Measurements from ENCODE around the gene ITGBL1. TPM values are rescaled to one million over a fixed set of nuclear protein-coding genes. Genes with fewer than 3 reads are reported as not detected.

The ITGBL1 gene
- total and polyA plus RNA-seq, 2 of the 4 experiments (the other 2 are of a cell fraction), result 22.2 to 24.2 TPM

- H2AK5ac ChIP-seq (ENCODE audit: low read depth, low read length), result no peak overlapping the region
- H3K9ac ChIP-seq (ENCODE audit: low read depth, low read length), result no peak overlapping the region
- no peaks in the 10 kb centered on the region for H3K4me1 ChIP-seq (ENCODE audit: control insufficient read depth, insufficient read depth, low read length)
- no peaks in the 10 kb centered on the region for H3K36me3 ChIP-seq (ENCODE audit: control insufficient read depth, insufficient read depth, low read length)
- intact Hi-C loops (cut with micrococcal nuclease), result no loop called here
- no peaks in the 10 kb centered on the region for H3K9me1 ChIP-seq (ENCODE audit: insufficient read depth, low read length)
- no CpG with 5 or more reads among the region's 6 CpGs for WGBS, 2 experiments (ENCODE audit: extremely low coverage in 2 of 2, insufficient read length in 1 of 2)
- in situ Hi-C loops (cut with MboI; ENCODE audit: low sequenced_read_pairs), result no loop called here
- H3K4ac ChIP-seq (ENCODE audit: low read depth, low read length), result no peak overlapping the region
- no peak overlapping the region for H3K56ac ChIP-seq (ENCODE audit: extremely low read depth, insufficient read depth, low read length)
- no peak overlapping the region; the same call in 1 of the 3 replicates for H2BK15ac ChIP-seq (ENCODE audit: low read depth, low read length)
- H2BK120ac ChIP-seq (ENCODE audit: low read depth, low read length), result no peak overlapping the region
- DNase-seq (no peak), ATAC-seq (ENCODE audit: low read depth) (no peak)
- H3K79me1 ChIP-seq (ENCODE audit: low read depth in 1 of 2, low read length in 2 of 2), result no peaks in the 10 kb centered on the region
- POLR2A ChIA-PET (ENCODE audit: unreplicated experiment), result no interaction called here
- no peak overlapping the region for H3K27ac ChIP-seq (ENCODE audit: insufficient read depth, low read length)
- H4K8ac ChIP-seq (ENCODE audit: low read depth in 2 of 2, low read length in 2 of 2), result no peak overlapping the region
- no peaks in the 10 kb centered on the region for H4K20me1 ChIP-seq (ENCODE audit: insufficient read depth, low read length)
- no peak overlapping the region for H3K4me3 ChIP-seq (ENCODE audit: insufficient read depth, low read depth, low read length)
- no peak overlapping the region for H4K5ac ChIP-seq (ENCODE audit: low read depth, low read length)
- H3K27me3 ChIP-seq (ENCODE audit: control insufficient read depth, insufficient read depth, low read length), result no peaks in the 10 kb centered on the region
- H4K91ac ChIP-seq (ENCODE audit: insufficient read depth, low read depth, low read length), result no peak overlapping the region
- CTCF ChIA-PET, result no interaction called here
- no TSS peak for BruUV-seq (replicated peaks)
- no peak overlapping the region for H2BK20ac ChIP-seq (ENCODE audit: low read depth, low read length)
- no peak overlapping the region for H2AFZ ChIP-seq (replicated peaks; ENCODE audit: low read length, poor library complexity)
- no peak for TF ChIP-seq CEBPB (IDR thresholded peaks at IDR 0.05; ENCODE audit: low read depth, low read length)
- TF ChIP-seq RFX5 (IDR thresholded peaks at IDR 0.05; ENCODE audit: low read depth, low read length), result no peak
- TF ChIP-seq, protein P1, sequence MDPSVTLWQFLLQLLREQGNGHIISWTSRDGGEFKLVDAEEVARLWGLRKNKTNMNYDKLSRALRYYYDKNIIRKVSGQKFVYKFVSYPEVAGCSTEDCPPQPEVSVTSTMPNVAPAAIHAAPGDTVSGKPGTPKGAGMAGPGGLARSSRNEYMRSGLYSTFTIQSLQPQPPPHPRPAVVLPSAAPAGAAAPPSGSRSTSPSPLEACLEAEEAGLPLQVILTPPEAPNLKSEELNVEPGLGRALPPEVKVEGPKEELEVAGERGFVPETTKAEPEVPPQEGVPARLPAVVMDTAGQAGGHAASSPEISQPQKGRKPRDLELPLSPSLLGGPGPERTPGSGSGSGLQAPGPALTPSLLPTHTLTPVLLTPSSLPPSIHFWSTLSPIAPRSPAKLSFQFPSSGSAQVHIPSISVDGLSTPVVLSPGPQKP (IDR thresholded peaks at IDR 0.05; ENCODE audit: borderline replicate concordance, low read depth, low read length), result no peak
- TF ChIP-seq MXI1 (IDR thresholded peaks at IDR 0.05; ENCODE audit: borderline replicate concordance, low read depth, low read length), result no peak
- TF ChIP-seq BHLHE40 (IDR thresholded peaks at IDR 0.05; ENCODE audit: low read depth, low read length), result no peak
- TF ChIP-seq POLR2A (IDR thresholded peaks at IDR 0.05; ENCODE audit: low read depth, low read length), result no peak
- no peak for TF ChIP-seq MAZ (IDR thresholded peaks at IDR 0.05; ENCODE audit: borderline replicate concordance, low read depth, low read length)
- TF ChIP-seq RCOR1 (IDR thresholded peaks at IDR 0.05; ENCODE audit: insufficient replicate concordance, low read length), result no peak
- TF ChIP-seq MAFK (IDR thresholded peaks at IDR 0.05; ENCODE audit: low read depth, low read length), result no peak
- TF ChIP-seq USF2 (IDR thresholded peaks at IDR 0.05; ENCODE audit: low read depth, low read length), result no peak
- TF ChIP-seq, protein P2, sequence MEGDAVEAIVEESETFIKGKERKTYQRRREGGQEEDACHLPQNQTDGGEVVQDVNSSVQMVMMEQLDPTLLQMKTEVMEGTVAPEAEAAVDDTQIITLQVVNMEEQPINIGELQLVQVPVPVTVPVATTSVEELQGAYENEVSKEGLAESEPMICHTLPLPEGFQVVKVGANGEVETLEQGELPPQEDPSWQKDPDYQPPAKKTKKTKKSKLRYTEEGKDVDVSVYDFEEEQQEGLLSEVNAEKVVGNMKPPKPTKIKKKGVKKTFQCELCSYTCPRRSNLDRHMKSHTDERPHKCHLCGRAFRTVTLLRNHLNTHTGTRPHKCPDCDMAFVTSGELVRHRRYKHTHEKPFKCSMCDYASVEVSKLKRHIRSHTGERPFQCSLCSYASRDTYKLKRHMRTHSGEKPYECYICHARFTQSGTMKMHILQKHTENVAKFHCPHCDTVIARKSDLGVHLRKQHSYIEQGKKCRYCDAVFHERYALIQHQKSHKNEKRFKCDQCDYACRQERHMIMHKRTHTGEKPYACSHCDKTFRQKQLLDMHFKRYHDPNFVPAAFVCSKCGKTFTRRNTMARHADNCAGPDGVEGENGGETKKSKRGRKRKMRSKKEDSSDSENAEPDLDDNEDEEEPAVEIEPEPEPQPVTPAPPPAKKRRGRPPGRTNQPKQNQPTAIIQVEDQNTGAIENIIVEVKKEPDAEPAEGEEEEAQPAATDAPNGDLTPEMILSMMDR (conservative IDR thresholded peaks at IDR 0.05; ENCODE audit: low read depth, low read length), result no peak
- H2AK9ac ChIP-seq (replicated peaks; ENCODE audit: low read depth, low read length, poor library complexity), result no peak overlapping the region
- no peaks in the 10 kb centered on the region for H3K9me3 ChIP-seq (ENCODE audit: control insufficient read depth, insufficient read depth, low read length)
- dilution Hi-C loops (cut with HindIII; ENCODE audit: low sequenced_read_pairs, unreplicated experiment), result no loop called here
- H3K23ac ChIP-seq (ENCODE audit: low read depth, low read length), result no peak overlapping the region
- no peak overlapping the region for H3K14ac ChIP-seq (replicated peaks; ENCODE audit: low read depth, low read length)
- no peak overlapping the region for H2BK5ac ChIP-seq (ENCODE audit: low read depth, low read length, poor library complexity, severe bottlenecking)
- H3K18ac ChIP-seq (ENCODE audit: low read depth, low read length), result no peak overlapping the region
- H3K4me2 ChIP-seq (ENCODE audit: low read depth, low read length), result no peak overlapping the region
Measured at GRCh38 chr13:101408992-101409656, 43.4 kb upstream of the ITGBL1 start.

All from IMR-90 (cell line).